ENCODE measurements around the gene MKNK2. TPM values are rescaled to one million over a fixed set of nuclear protein-coding genes. Genes with fewer than 3 reads are reported as not detected.

Gene MKNK2
- total and polyA plus RNA-seq, 2 donors (not counting 1 experiment from before 2014, with no cell fraction given) = 440 to 777 TPM

DNA sequence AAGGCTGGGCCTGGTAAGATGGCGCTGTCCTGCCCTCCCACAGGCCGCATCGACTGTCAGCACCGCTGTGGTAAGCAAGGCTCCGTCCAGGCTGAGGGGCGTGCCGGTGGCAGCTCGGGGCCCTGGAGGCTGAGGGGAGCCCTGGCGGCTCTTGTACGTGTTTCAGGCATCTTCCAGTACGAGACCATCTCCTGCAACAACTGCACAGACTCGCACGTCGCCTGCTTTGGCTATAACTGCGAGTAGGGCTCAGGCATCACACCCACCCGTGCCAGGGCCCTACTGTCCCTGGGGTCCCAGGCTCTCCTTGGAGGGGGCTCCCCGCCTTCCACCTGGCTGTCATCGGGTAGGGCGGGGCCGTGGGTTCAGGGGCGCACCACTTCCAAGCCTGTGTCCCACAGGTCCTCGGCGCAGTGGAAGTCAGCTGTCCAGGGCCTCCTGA, 46.9 kb upstream of the MKNK2 start:
- Histone ChIP-seq H3K4me1 (ENCODE audit: control insufficient read depth in 2 of 2, insufficient read depth in 2 of 2, low read length in 2 of 2) (peaks cover 22 to 37% of the 10 kb centered on the region in 2 donors), H3K27ac (ENCODE audit: low read length in 2 of 2) (peak overlapping the region in 1 of 2 donors; percentile 73), H3K4me3 (ENCODE audit: control extremely low read depth in 1 of 5, extremely low read depth in 1 of 5, insufficient read depth in 1 of 5, low read depth in 2 of 5, low read length in 4 of 5) (no peak overlapping the region), H3K9me3 (ENCODE audit: control extremely low read depth in 1 of 3, control insufficient read depth in 2 of 3, insufficient read depth in 1 of 3, low read length in 2 of 3) (no peaks in the 10 kb centered on the region), H3K36me3 (replicated peaks in 1 of 2; ENCODE audit: control extremely low read depth in 1 of 2, control insufficient read depth in 1 of 2, extremely low read depth in 1 of 2, insufficient read depth in 2 of 2, low read length in 1 of 2) (peaks cover 0 to 36% of the 10 kb centered on the region in 2 experiments), H3K79me2 (ENCODE audit: control insufficient read depth, insufficient read depth, low read length) (peaks cover 75% of the 10 kb centered on the region), H3K27me3 (replicated peaks in 1 of 4; ENCODE audit: control extremely low read depth in 1 of 4, control insufficient read depth in 3 of 4, insufficient read depth in 4 of 4, low read length in 3 of 4) (no peaks in the 10 kb centered on the region), H3K4me2 (replicated peaks; ENCODE audit: low read depth, low read length, poor library complexity, severe bottlenecking) (peak overlapping the region; percentile 99), H2AFZ (ENCODE audit: insufficient read depth, low read depth, low read length, poor library complexity, severe bottlenecking) (no peak overlapping the region), H3K9ac (ENCODE audit: low read length) (no peak overlapping the region), H4K20me1 (ENCODE audit: control insufficient read depth, insufficient read depth, low read length, poor library complexity, severe bottlenecking) (peaks cover 31% of the 10 kb centered on the region)
- no peak for TF ChIP-seq EZH2 (IDR thresholded peaks at IDR 0.05; ENCODE audit: borderline replicate concordance, insufficient read depth, low read depth, low read length, poor library complexity, severe bottlenecking)
- TF ChIP-seq, protein P1, sequence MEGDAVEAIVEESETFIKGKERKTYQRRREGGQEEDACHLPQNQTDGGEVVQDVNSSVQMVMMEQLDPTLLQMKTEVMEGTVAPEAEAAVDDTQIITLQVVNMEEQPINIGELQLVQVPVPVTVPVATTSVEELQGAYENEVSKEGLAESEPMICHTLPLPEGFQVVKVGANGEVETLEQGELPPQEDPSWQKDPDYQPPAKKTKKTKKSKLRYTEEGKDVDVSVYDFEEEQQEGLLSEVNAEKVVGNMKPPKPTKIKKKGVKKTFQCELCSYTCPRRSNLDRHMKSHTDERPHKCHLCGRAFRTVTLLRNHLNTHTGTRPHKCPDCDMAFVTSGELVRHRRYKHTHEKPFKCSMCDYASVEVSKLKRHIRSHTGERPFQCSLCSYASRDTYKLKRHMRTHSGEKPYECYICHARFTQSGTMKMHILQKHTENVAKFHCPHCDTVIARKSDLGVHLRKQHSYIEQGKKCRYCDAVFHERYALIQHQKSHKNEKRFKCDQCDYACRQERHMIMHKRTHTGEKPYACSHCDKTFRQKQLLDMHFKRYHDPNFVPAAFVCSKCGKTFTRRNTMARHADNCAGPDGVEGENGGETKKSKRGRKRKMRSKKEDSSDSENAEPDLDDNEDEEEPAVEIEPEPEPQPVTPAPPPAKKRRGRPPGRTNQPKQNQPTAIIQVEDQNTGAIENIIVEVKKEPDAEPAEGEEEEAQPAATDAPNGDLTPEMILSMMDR (IDR thresholded peaks at IDR 0.05) = no peak
- DNase-seq (no peak), ATAC-seq (ENCODE audit: low read depth) (no peak)
- WGBS (ENCODE audit: insufficient coverage) = 91% methylated on average over 23 of the region's 23 CpGs
- POLR2A ChIA-PET = interaction anchor here (0.8 to 6.7 kb wide), 3 partner anchors 13 to 48 kb away, joined by 5 to 114 read pairs (median 111); partner anchors contain the start of gene MKNK2
- Mint-ChIP-seq H3K27ac (no peak overlapping the region), H3K4me3 (peak overlapping the region; percentile 99), H3K9me3 (ENCODE audit: insufficient read depth) (no peaks in the 10 kb centered on the region), H3K4me1 (peaks cover 27% of the 10 kb centered on the region), H3K27me3 (no peaks in the 10 kb centered on the region)
- CTCF ChIA-PET = interaction anchor here (1.1 to 1.9 kb wide), 3 partner anchors 10 to 233 kb away, joined by 3 to 6 read pairs (median 3); no protein-coding TSS in a partner anchor
- intact Hi-C loops (cut with micrococcal nuclease) = loop anchor here (2.0 to 10.0 kb wide), 3 partner anchors 15 to 193 kb away; partner anchors contain the start of genes ADAT3 and SCAMP4

All from B cell (primary cell).